Mononuclear cell (primary cell): Measurements from ENCODE around the gene SLIT3. TPM values are rescaled to one million over a fixed set of nuclear protein-coding genes. Genes with fewer than 3 reads are reported as not detected.

Source experiments
- H3K27me3 ChIP-seq: 2 replicates; pipeline ENCODE4 v1.6.0; 2011; ENCODE audit warnings: low read length, control low read depth; ENCODE audit not compliant: insufficient read depth
- H3K4me1 ChIP-seq: 2 replicates; pipeline ENCODE4 v1.5.1; 2011; ENCODE audit warnings: mild to moderate bottlenecking, low read length, control low read depth; ENCODE audit not compliant: insufficient read depth
- H3K4me3 ChIP-seq: 2 replicates; pipeline ENCODE4 v1.5.1; 2011; ENCODE audit warnings: mild to moderate bottlenecking, low read length, moderate library complexity
- H3K9me3 ChIP-seq: 2 replicates; pipeline ENCODE4 v1.5.1; 2011; ENCODE audit warnings: low read depth, mild to moderate bottlenecking, control low read depth, low read length
- total RNA-seq: library from RNA; depleted of rRNA; stranded (reverse); fragments of >200 nt; gene quantifications from one replicate; pipeline ENCODE4 v1.2.3, GENCODE V29; 2012

The SLIT3 gene
- total RNA-seq, 1 donor: 0.10 TPM

DNA sequence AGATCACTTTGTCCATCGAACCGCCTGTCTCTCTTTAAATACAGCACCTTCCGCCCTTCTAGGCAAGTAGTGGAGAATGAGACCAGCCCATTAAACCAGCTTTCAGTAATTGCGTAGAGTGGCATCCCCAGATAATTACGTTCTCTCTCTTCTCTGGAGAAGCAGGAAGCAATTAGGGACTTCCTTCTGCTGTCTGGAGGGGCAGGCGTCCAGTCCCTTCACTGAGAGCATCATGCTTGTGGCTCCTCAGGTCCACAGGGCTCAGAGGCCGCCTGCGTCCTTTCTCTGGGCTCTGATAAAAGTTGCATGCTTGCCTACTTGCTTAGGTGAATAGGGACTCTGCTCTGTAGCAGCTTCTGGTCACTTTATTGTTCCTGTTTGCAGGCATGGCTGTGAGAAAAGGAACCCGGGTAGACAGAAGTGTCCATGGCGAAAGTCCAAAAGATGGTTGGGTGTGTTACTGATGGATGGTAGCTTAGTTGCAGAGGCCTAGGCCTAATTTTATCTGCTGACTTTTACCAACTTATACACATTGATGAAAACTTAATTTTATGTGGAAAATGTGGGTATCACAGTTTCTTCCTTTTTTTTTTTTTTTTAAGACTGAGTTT, 422.7 kb downstream of the SLIT3 start:
- H3K4me1 ChIP-seq: no peaks in the 10 kb centered on the region
- H3K27me3 ChIP-seq: no peaks in the 10 kb centered on the region
- H3K4me3 ChIP-seq: no peak overlapping the region
- H3K9me3 ChIP-seq: no peaks in the 10 kb centered on the region

- H3K4me3 ChIP-seq: no peak overlapping the region
- H3K27me3 ChIP-seq: no peaks in the 10 kb centered on the region
- H3K9me3 ChIP-seq: no peaks in the 10 kb centered on the region
- no peaks in the 10 kb centered on the region for H3K4me1 ChIP-seq
Measured at GRCh38 chr5:168877132-168877892, 423.6 kb downstream of the SLIT3 start.

DNA sequence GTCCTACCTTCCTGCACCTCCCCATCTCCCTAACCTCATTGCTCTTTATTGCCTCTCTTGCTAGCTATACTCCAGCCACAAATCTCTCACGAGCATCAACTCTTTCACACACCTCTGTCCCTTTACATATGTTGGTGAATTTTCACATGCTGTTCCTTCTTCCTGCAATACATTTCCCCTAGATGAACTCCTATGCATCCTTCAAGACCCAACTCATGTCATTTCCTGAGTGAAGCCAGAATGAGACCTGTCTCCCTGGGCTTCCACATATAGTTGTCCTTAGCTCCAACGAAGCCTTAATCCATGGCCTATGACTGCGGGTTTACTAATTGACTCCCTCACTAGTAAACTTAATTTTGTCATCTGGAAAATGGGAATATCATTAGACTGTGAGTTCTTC, 424.5 kb downstream of the SLIT3 start:
- Histone ChIP-seq H3K4me3 (no peak overlapping the region), H3K27me3 (no peaks in the 10 kb centered on the region), H3K9me3 (no peaks in the 10 kb centered on the region), H3K4me1 (no peaks in the 10 kb centered on the region)

DNA sequence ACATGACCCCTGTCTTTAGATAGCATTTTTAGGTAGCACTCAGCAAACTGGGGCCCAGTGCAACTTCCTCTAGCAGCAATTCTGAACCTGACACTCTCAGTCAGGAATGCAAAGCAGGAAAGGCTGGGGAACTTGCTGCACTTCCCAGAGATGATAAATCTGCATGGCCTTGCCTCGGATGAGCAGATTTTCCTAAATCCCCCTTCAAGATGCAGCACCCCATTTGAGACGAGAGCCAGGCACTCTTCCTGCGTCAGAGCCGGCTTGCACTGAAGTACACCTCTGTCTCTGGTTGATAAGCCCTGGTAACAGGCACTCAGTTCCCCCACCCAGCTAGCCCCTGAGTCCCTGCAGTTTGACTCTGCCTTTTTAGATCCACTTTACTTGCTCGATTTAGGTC, 425.1 kb downstream of the SLIT3 start:
- Histone ChIP-seq H3K4me1 (no peaks in the 10 kb centered on the region), H3K9me3 (no peaks in the 10 kb centered on the region), H3K27me3 (no peaks in the 10 kb centered on the region), H3K4me3 (no peak overlapping the region)

DNA sequence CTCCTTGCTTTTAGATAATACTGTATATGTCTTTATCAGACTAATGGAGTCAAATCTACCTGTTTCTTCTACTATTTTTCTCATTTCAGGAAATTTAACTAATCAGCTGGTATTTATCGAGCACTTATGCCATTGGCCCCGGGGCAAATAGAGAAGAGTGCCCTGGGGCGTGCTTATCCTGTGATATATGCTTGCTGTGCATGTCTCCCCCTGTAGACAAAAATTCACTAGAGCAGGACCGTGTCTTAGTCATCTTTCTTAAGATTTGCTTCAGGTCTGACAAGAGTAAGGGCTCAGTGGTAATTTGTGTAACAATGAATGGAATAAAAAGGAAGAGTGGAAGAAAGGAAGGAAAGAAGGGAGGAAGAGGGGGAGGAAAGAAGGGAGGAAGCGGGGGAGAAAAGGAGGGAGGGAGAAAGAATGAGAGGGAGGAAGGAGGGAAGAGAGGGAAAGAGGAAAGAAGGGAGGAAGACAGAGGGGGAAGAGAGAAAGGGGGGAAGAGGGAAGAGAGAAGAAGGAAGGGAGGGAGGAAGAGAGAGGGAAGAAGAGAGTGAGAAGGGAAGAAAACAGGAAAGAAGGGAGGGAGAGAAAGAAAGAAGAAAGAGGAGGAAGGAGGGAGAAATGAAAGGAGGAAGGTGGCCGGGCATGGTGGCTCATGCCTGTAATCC, 426.1 kb downstream of the SLIT3 start:
- no peak overlapping the region for H3K4me3 ChIP-seq
- no peaks in the 10 kb centered on the region for H3K9me3 ChIP-seq
- no peaks in the 10 kb centered on the region for H3K27me3 ChIP-seq
- H3K4me1 ChIP-seq: no peaks in the 10 kb centered on the region

GRCh38 chr5:168872246-168872645, 428.7 kb downstream of the SLIT3 start:
- Histone ChIP-seq H3K4me1 (no peaks in the 10 kb centered on the region), H3K4me3 (no peak overlapping the region), H3K27me3 (no peaks in the 10 kb centered on the region), H3K9me3 (no peaks in the 10 kb centered on the region)

DNA sequence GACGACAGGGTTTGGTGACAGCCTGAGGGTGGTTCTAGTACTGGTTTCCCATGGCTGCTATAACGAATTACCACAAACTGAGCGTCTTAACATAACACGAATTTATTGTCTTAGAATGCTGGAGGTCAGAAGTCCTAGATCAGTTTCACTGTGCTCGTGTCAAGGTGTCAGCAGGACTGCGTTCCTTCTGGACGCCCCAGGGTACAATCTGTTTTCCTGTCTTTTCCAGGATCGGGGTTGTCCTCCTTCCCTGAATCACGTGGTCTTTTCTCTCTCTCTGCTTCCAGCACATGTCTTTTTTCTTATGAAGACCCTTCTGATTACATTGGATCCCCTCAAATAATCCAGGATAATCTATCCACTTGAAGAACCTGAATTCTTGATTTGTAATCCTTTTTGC, 430.0 kb downstream of the SLIT3 start:
- Histone ChIP-seq H3K27me3 (no peaks in the 10 kb centered on the region), H3K9me3 (no peaks in the 10 kb centered on the region), H3K4me3 (no peak overlapping the region), H3K4me1 (no peaks in the 10 kb centered on the region)

GRCh38 chr5:168869615-168870227, 431.2 kb downstream of the SLIT3 start:
- Histone ChIP-seq H3K9me3 (no peaks in the 10 kb centered on the region), H3K4me3 (no peak overlapping the region), H3K27me3 (no peaks in the 10 kb centered on the region), H3K4me1 (no peaks in the 10 kb centered on the region)

- no peak overlapping the region for H3K4me3 ChIP-seq
- H3K27me3 ChIP-seq: no peaks in the 10 kb centered on the region
- H3K4me1 ChIP-seq: no peaks in the 10 kb centered on the region
Measured at GRCh38 chr5:168867241-168867640, 433.7 kb downstream of the SLIT3 start.

DNA sequence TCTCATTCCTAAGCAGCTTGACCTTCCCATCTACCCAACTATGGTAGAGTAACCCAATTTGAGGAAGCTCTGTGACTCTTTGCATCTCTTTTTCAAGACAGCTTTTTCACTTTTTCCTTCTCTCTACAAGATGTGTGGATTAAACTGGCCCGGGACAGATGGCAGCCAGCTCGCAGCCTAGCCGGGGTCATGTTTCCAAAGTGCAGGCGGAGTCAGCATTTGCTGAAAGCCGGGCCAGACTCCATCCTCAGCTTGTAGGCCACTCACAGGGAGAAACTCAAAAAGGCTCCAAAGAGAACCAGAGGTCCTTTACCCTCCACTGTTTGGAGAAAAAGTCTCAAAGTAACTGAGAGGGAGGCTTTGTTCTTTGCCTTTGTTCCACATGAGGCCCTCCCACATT, 435.0 kb downstream of the SLIT3 start:
- Histone ChIP-seq H3K9me3 (no peaks in the 10 kb centered on the region), H3K4me1 (no peaks in the 10 kb centered on the region), H3K4me3 (no peak overlapping the region), H3K27me3 (no peaks in the 10 kb centered on the region)

More at GRCh38 chr5:168867241-168867640, 433.7 kb downstream of the SLIT3 start:
- H3K9me3 ChIP-seq: no peaks in the 10 kb centered on the region

DNA sequence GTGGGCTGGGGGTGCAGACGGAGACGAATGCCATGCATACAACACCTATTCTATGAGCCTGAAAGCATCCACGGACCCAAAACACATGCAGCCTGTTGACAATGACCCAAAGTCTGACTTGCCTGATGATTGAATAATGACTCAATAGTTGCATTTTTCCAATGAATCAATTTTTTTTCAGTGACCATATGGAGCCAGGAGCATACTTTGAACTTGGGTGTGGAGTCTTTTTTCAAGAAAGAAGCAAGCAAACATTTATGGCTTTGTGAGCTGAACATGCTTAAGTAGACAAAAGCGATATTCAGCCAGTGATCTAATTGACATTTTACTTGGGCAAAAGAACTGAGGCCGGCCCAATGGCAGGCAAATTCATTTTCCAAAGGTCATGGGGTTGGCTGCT, 437.9 kb downstream of the SLIT3 start:
- H3K4me1 ChIP-seq: no peaks in the 10 kb centered on the region
- H3K9me3 ChIP-seq: no peaks in the 10 kb centered on the region
- no peaks in the 10 kb centered on the region for H3K27me3 ChIP-seq
- H3K4me3 ChIP-seq: no peak overlapping the region

- no peaks in the 10 kb centered on the region for H3K4me1 ChIP-seq
- no peaks in the 10 kb centered on the region for H3K27me3 ChIP-seq
- no peak overlapping the region for H3K4me3 ChIP-seq
- H3K9me3 ChIP-seq: no peaks in the 10 kb centered on the region
Measured at GRCh38 chr5:168860503-168860902, 440.4 kb downstream of the SLIT3 start.

DNA sequence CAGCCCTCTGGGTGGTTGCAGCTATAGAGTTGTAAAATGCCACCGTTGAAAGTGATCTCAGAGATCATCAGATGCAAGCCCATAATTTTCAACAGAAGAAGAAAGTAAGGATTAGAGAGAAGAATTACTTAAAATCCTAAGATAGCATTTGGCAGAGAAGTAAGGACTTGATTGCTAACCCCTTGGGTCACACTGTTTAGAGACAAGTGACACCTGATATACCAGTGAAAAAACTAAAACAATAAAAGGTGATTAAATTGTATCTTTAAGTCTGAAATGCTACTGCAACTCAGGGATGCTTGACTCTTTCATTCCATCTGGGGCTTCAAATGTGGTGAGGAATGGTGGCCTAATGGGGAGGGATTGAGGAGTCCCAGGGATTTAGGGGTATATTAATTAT, 440.9 kb downstream of the SLIT3 start:
- Histone ChIP-seq H3K4me3 (no peak overlapping the region), H3K4me1 (no peaks in the 10 kb centered on the region), H3K27me3 (no peaks in the 10 kb centered on the region), H3K9me3 (no peaks in the 10 kb centered on the region)

GRCh38 chr5:168859471-168859870, 441.5 kb downstream of the SLIT3 start:
- Histone ChIP-seq H3K4me1 (no peaks in the 10 kb centered on the region), H3K9me3 (no peaks in the 10 kb centered on the region), H3K4me3 (no peak overlapping the region), H3K27me3 (no peaks in the 10 kb centered on the region)

DNA sequence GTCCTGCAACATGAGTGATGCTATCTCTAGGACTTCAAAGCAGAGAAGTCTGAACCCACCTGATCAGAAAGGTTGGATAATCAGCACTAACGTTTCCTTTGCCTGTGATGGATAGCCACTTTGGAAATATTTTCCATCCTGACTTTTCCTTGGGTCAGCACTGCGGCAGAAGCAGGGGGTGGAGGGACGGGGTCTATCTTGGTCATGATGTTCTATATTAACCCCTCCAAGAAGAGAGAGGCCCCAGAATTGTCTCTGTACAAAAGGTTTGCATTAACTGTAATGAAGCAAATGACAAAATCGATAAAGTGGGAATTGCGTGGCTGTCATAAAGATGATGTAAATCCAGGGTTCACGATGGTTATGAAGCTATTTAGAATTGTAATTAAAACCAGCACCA, 441.9 kb downstream of the SLIT3 start:
- Histone ChIP-seq H3K9me3 (no peaks in the 10 kb centered on the region), H3K4me1 (no peaks in the 10 kb centered on the region), H3K4me3 (no peak overlapping the region), H3K27me3 (no peaks in the 10 kb centered on the region)
